ENCODE results near the gene XPO6. TPM values are rescaled to one million over a fixed set of nuclear protein-coding genes. Genes with fewer than 3 reads are reported as not detected.

The XPO6 gene
- total RNA-seq, 1 donor = 102 TPM

DNA sequence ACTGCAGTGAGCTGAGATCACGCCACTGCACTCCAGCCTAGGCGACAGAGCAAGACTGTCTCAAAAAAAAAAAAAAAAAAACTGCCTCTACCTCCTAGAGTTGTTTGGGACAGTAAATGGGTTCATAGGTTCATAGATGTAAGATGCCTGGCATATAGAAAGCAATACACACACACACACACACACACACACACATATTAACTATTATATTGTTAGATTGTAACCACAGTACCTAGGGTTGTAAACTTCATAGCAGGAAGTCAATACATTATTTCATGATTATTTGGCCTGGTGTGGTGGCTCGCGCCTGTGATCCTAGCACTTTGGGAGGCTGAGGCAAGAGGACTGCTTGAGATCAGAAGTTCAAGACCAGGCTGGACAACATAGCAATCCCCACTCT, 5.8 kb downstream of the XPO6 start:
- Histone ChIP-seq H2AFZ (ENCODE audit: low read length) (no peak overlapping the region), H3K4me3 (ENCODE audit: insufficient read depth, low read length) (no peak overlapping the region), H4K20me1 (ENCODE audit: insufficient read depth, low read length) (peaks cover 72% of the 10 kb centered on the region), H3K27me3 (ENCODE audit: insufficient read depth, low read length) (no peaks in the 10 kb centered on the region), H3K79me2 (ENCODE audit: insufficient read depth, low read length) (peaks cover 98% of the 10 kb centered on the region), H3K36me3 (ENCODE audit: insufficient read depth, low read length) (peaks cover 79% of the 10 kb centered on the region), H3K4me2 (ENCODE audit: insufficient read depth, low read length) (no peak overlapping the region), H3K9me3 (ENCODE audit: low read depth, low read length) (no peaks in the 10 kb centered on the region), H3K4me1 (ENCODE audit: insufficient read depth, low read length) (peaks cover 10% of the 10 kb centered on the region), H3K27ac (ENCODE audit: low read depth, low read length) (no peak overlapping the region)
- TF ChIP-seq, protein P1, sequence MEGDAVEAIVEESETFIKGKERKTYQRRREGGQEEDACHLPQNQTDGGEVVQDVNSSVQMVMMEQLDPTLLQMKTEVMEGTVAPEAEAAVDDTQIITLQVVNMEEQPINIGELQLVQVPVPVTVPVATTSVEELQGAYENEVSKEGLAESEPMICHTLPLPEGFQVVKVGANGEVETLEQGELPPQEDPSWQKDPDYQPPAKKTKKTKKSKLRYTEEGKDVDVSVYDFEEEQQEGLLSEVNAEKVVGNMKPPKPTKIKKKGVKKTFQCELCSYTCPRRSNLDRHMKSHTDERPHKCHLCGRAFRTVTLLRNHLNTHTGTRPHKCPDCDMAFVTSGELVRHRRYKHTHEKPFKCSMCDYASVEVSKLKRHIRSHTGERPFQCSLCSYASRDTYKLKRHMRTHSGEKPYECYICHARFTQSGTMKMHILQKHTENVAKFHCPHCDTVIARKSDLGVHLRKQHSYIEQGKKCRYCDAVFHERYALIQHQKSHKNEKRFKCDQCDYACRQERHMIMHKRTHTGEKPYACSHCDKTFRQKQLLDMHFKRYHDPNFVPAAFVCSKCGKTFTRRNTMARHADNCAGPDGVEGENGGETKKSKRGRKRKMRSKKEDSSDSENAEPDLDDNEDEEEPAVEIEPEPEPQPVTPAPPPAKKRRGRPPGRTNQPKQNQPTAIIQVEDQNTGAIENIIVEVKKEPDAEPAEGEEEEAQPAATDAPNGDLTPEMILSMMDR (IDR thresholded peaks at IDR 0.05; ENCODE audit: extremely low read depth, low read depth, low read length) = no peak
- DNase-seq (ENCODE audit: insufficient read length, low spot score, missing footprints) = no peak

DNA sequence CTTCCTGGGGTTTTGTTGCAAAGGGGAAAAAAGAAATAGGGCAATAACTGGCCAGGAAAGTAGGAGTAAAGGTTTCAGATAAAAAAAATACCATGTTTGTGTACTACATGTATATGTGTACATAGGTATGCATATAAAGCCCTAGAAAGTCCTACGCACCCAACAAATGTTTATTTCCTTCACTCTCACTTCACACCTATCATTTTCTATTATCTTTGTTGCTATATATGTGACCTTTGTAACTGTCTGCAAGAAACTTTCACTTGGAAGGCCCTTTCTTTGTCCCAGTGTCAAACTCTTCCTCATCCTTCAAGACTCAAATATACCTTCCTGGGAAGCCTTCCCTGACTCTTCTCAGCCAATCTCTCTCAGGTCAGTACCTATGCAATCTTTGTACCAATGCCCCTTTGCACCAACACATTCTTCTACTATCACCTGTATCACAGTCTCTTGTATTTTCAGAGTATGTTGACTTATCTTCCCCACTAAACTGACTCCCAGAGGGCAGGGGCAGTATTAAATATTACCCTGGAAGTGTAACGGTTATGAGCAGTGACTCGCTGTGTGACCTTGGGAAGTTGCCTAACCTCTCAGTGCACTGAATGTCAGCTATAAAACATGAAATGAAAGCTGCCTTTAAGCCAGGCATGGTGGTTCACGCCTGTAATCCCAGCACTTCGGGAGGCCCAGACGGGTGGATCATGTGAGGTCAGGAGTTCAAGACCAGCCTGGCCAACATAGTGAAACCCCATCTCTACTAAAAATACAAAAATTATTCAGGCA, 6.5 kb downstream of the XPO6 start:
- DNase-seq (ENCODE audit: insufficient read length, low spot score, missing footprints) = no peak

DNA sequence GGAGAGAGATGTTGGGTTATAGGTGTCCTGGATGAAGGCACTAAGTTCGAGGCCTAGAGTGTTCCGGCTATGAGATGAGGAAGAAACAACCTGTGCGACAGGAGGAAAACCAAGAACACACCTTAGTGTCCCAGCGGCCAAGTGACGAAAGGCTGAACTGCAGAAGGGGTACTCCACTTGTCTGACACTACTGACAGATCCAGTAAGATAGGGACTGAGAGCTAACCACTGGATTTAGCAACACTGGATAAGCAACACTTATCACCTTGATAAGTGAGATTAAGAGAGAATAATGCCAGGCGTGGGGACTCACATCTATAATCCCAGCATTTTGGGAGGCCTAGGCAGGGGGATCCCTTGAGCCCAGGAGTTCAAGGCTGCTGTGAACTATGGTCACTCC, 7.1 kb downstream of the XPO6 start:
- Histone ChIP-seq H3K9me3 (ENCODE audit: low read depth, low read length) (no peaks in the 10 kb centered on the region), H3K79me2 (ENCODE audit: insufficient read depth, low read length) (peaks cover 98% of the 10 kb centered on the region), H3K4me3 (ENCODE audit: insufficient read depth, low read length) (no peak overlapping the region), H3K27ac (ENCODE audit: low read depth, low read length) (peak overlapping the region; percentile 12), H2AFZ (ENCODE audit: low read length) (no peak overlapping the region), H3K36me3 (ENCODE audit: insufficient read depth, low read length) (peaks cover 85% of the 10 kb centered on the region), H3K27me3 (ENCODE audit: insufficient read depth, low read length) (no peaks in the 10 kb centered on the region), H4K20me1 (ENCODE audit: insufficient read depth, low read length) (peaks cover 59% of the 10 kb centered on the region), H3K4me1 (ENCODE audit: insufficient read depth, low read length) (peaks cover 2% of the 10 kb centered on the region), H3K4me2 (ENCODE audit: insufficient read depth, low read length) (no peak overlapping the region)
- TF ChIP-seq, protein P1 (IDR thresholded peaks at IDR 0.05; ENCODE audit: extremely low read depth, low read depth, low read length) = no peak
- no peak for DNase-seq (ENCODE audit: insufficient read length, low spot score, missing footprints)

More for the DNA sequence above, 6.5 kb downstream of the XPO6 start:
- TF ChIP-seq, protein P1 (IDR thresholded peaks at IDR 0.05; ENCODE audit: extremely low read depth, low read depth, low read length) = no peak
- Histone ChIP-seq H3K27me3 (ENCODE audit: insufficient read depth, low read length) (no peaks in the 10 kb centered on the region), H3K4me3 (ENCODE audit: insufficient read depth, low read length) (no peak overlapping the region), H3K4me1 (ENCODE audit: insufficient read depth, low read length) (peaks cover 8% of the 10 kb centered on the region), H3K36me3 (ENCODE audit: insufficient read depth, low read length) (peaks cover 85% of the 10 kb centered on the region), H3K9me3 (ENCODE audit: low read depth, low read length) (no peaks in the 10 kb centered on the region), H3K79me2 (ENCODE audit: insufficient read depth, low read length) (peaks cover 98% of the 10 kb centered on the region), H3K27ac (ENCODE audit: low read depth, low read length) (no peak overlapping the region), H3K4me2 (ENCODE audit: insufficient read depth, low read length) (no peak overlapping the region), H2AFZ (ENCODE audit: low read length) (no peak overlapping the region), H4K20me1 (ENCODE audit: insufficient read depth, low read length) (peaks cover 65% of the 10 kb centered on the region)

DNA sequence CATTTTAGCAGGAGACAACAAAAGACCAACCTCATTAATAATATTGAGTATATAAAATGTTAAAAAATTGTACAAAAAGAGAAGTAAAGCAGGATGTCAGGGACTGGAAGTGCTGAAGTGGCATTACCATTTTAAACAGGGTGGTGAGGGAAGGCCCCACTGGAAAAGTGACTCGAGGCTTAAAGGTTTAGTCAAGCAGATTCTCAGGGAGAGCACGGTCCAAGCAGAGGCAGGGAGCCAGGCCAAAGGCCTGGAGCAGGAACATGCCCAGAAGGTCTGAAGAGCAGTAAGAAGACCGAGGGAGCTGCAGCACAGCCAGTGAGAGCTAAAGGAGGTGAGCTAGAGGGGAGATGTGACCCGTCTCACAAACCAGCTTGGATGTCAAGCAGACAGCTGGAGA, 7.6 kb downstream of the XPO6 start:
- Histone ChIP-seq H2AFZ (ENCODE audit: low read length) (no peak overlapping the region), H3K4me2 (ENCODE audit: insufficient read depth, low read length) (no peak overlapping the region), H3K4me3 (ENCODE audit: insufficient read depth, low read length) (no peak overlapping the region), H3K27me3 (ENCODE audit: insufficient read depth, low read length) (no peaks in the 10 kb centered on the region), H3K4me1 (ENCODE audit: insufficient read depth, low read length) (no peaks in the 10 kb centered on the region), H3K9me3 (ENCODE audit: low read depth, low read length) (no peaks in the 10 kb centered on the region), H3K36me3 (ENCODE audit: insufficient read depth, low read length) (peaks cover 83% of the 10 kb centered on the region), H3K27ac (ENCODE audit: low read depth, low read length) (peak overlapping the region; percentile 12), H3K79me2 (ENCODE audit: insufficient read depth, low read length) (peaks cover 98% of the 10 kb centered on the region), H4K20me1 (ENCODE audit: insufficient read depth, low read length) (peaks cover 56% of the 10 kb centered on the region)
- DNase-seq (ENCODE audit: insufficient read length, low spot score, missing footprints) = no peak
- TF ChIP-seq, protein P1 (IDR thresholded peaks at IDR 0.05; ENCODE audit: extremely low read depth, low read depth, low read length) = no peak

Data from osteoblast (primary cell).